Stimulated activated CD4-positive, alpha-beta T cell treated with anti-CD3 and anti-CD28 coated beads, TNF-alpha, amount 100 ng/mL, for 24 hours (primary cell): ENCODE results near the gene CDC42BPA.
"Not testable (repeated sequence)": the region's sequence is repeated elsewhere in the genome, so short reads cannot be mapped to it uniquely, and the experiment has no call there.

ENCODE experiments used
- DNase-seq, 3 experiments: peaks; one replicate each; pipeline ENCODE4 v3.0.0-alpha.2; 2020; ENCODE audit warnings: low read depth in 3 of 3

The CDC42BPA gene

DNA sequence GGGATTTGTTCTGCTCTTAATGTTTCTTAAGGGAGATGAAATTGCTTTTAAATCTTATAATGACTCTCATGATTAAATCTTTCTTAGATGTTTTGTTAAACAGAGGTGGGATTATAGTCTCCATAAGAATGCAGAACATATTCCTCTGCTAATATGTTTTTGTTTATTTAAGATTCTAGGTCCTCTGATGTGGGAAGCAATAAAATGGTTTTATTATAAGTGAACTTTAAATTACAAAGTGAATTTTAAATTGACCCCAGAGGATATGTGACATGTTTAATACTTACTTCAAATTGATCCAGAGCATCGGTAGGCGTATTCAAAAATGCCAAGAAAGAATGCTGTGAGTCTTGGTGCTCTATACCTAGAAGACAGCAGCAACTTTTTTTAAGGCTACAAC lies 248.8 kb downstream of the CDC42BPA start:
- DNase-seq = no peak

DNA sequence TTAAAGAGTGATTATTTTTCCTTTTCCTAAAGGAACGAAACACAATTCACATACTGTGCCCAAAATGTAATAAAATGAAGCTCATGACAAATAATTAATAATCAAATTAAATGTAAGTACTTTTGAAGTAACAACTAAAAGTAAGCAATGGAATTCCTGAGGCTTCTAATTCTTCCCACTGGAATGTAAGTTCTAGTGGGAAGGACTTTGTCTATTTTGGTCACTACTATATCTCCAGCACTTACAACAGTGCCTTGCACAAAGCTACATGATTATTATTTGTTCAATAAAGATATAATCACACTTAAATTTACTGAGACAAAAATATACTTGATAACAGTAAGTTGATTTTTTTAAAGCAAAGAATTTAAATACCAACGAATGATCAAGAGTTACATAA lies 249.4 kb downstream of the CDC42BPA start:
- no peak for DNase-seq

DNA sequence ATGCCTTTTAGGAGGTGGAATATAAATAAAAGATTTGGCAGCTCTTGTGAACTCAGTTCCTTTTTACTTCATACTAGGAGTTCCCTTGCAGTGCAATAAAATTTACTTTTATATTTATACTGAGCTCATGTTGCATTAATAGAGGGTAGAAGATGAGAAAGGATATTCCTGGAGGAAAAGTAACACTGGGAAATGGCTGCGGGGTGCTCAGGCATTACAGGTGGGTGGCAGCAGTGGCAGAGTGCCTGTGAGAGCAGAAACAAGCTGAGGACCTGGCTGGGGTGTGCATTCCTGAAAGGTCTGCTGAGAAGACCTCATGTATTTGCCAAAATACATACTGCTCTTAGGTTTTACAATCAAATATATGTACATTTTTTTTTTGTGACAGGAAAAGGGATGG lies 251.3 kb downstream of the CDC42BPA start:
- DNase-seq = no peak

DNA sequence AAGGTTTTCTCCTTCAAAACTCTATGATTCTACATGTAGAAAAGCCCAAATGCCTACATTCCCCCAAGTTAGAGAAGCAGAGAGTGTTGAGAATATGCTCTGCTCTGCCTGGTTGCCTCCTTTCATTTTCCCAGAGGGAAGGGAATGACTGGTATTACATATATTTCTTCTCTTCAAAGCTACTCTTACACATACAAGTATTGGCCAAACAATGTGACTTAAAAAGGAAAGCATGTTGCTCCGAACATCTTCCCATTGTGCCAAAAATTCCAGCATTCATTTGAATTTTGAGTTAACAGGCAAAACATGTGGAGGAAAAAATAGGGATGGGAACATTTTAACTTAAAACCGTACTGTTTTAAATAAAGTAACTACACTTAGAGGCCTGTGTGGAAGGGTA lies 253.0 kb downstream of the CDC42BPA start:
- DNase-seq = no peak

DNA sequence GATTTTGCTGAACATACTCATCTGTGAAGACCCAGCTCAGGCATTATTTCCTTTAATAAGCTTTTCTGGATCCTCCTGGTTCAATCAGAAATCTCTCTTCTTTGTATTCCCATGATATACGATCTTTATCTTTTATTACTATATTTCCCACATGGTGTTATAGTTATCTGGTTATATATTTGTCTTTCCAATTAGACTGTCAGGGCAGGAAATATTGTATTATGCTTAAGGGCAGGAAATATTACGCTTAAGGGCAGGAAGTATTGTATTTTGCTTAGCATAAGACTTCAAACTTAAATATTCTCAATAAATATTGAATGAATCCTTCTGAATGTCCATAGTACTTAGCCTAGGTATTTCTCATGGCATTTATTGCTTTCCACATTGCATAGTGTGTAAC lies 256.0 kb downstream of the CDC42BPA start:
- DNase-seq = no peak

DNA sequence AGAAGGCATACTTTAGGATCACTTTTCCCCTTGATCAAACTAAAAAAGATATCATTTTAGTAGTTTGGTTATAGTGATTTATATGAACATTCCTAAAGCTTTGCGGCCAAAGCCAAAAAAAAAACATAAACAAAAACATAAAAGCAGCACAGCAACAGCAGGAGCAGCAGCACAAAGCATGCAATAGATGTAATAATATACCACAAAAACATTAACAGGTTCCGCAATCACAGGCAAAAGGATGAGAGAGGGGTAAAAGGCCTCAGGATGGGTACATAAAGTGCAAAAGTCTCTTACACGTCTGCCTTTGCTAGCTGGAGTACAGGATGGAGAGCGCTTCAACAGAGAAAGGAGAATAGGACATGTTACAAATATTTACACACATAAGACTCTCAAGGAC lies 259.2 kb downstream of the CDC42BPA start:
- no peak for DNase-seq

DNA sequence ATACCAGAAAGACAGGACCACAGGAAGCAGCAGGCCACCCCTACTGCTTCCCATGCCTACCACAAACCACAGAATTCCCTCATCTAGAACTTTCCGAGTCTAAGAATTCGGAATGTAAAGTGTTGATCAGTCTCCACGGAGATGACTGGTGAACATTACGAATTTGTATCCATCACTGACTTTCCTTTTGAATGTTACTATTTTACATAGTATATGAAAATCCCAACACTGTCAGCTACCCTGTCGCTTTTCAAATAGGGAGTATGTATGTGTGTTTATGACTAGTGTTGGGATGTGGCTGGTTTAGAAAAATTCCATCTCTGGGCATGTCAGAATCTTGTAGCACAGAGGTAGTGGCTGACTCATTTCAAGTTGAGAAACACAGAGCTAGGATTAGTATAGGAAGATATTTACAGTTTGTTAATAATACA lies 260.0 kb downstream of the CDC42BPA start:
- no peak for DNase-seq

DNA sequence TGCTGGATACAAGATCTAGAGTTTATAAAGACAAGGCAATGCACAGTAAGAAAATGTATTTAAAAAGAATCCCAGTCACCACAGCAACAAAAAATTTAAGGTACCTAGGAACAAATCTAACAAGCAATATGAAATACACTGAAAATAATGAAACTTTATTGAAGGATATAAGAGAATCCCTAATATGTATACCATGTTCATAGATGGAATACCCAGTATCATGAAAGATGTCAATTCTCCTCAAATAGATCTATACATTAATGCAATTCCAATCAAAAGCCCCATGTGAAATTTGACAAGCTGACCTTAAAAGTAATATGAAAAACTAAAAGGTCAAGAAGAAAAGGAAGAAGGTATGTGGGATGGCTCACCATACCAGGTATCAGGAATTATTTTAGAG lies 269.0 kb downstream of the CDC42BPA start:
- DNase-seq = no peak

DNA sequence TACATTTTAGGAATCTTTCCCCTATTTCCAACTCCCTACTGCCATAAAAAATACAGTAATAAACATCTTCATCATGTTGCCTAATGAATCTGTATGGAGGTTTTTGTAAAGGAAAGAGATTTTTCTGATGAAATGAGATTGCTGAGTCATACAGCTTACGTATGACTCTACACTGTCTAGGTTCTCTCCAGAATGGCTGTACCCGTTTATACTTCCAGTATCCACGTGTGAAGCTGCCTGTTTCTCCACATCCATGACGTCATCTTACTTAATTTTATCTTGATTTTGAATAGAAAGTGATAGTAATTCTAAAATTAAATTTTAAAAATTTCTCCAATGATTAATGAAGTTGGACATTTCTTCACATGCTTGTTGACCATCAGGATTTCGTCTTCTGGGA lies 274.5 kb downstream of the CDC42BPA start:
- no peak for DNase-seq

DNA sequence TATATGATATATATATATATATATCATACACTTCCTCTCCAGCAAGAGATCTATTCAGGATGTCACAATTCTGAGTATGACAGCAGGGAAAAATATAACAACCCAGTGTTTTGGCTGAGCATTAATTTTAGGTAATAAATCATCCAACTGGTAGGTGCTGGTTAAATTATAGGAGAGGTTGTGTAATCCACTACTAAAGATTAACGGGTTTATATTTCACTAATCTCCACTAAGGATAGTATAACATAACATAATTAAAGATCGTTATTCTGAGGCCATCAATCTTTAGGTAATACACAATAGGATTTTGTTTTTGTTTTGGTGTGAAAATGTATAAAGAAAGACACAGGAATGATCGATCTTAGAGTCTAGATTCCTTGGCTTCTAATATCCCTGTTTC lies 276.0 kb downstream of the CDC42BPA start:
- DNase-seq = no peak

DNA sequence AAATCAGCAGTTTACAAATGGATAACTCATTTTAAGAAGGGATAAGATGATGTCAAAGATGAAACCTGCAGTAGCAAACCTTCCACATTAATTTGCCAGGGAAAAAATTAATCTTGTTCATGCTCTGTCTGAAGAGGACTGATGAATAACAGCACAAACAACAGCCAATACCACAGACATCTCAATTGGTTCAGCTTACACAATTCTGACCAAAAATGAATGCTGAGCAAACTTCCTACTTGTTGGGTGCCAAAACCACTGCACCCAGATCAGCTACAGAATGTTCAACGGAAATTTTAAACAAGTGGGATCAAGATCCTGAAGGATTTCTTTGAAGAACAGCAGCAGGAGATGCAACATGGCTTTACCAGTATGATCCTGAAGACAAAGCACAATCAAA lies 279.9 kb downstream of the CDC42BPA start:
- no peak for DNase-seq

DNA sequence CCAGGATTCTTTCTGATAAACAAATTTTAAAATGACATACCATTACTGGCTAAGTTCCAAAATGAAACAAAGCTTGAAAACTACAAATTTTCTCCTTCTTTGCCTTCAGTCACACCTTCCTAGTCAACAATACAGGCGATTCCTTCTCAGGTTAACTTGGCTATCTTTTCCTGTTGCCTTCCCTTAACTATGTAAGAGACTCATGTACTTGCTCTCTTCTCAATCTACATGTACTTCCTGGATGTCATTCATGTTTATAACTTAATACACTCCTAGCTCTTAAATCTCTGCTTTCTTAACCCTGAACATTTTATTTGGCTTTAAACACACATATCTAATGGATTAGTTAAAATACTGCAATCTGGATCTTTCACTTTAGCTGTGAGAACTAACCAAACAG lies 281.2 kb downstream of the CDC42BPA start:
- DNase-seq = no peak

DNA sequence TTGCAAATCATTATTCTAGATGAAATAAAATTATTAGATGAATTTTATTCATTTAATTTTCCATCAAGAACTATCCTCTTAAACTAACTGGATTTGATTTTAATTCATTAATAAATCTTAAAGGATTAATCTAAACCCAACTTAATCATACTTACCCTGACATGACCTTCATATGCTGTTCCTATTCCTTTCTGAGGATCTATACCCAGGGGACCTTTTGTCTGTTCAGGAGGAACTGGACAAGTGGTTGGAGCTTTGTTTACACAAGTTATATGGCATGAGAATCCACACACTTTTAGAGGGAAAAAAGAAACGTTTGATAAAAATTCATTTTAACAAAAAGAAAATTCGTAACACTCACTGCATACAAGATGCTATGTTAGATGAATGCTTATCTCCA lies 283.0 kb downstream of the CDC42BPA start:
- no peak for DNase-seq

DNA sequence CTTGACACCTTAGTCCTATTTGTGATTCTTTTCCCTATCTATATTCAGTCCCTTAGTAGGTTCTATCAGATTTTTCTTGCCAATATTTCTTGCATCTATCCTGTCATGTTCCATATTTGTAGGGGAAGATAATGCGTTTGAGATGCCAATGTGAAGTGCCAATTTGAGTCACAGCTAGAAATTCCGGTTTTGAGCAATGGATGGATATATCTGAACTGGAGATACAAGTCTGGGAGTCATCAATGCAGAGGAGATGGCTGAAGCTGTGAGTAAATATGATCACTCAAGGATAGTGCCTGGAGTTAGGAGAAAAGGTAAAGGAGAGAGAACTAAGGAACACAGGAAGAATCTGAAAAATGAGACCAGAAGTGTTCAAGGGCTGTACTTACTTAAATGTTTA lies 284.4 kb downstream of the CDC42BPA start:
- DNase-seq = no peak

DNA sequence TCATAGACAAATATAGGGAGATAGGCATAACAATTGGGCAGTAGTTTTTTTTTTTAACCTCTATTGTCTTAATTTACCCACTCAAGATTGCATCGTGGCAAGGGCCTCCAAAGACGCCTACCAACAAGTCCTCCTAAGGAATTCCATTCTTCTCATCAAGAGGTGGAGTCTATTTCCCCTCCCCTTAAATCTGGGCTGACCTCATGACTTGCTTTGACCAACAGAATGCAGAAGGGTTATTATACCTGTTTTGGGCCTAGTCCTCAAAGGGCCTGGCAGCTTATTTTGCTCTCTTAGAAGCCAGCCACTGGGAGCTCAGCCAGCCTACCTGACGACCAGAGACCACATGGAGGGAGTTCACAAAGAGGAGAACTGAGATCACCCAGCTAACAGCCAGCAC lies 285.9 kb downstream of the CDC42BPA start:
- DNase-seq = no peak

DNA sequence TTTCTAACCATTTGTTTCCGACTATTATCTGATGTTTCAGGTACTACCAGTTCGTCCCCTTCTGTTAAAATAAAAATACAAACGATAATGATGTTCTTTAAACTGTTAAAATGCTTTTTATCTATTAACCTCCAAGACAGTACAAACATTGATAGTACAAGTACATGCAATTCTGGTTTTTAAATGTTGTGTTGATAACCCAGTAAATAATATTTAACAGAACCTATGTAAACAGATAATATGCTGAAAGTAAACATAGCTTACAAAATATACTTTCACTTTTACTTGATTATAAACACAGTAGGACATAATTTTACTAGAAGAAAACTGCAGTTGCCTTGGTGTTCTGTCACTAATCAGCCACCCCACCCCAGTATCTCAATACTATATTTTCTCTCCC lies 301.3 kb downstream of the CDC42BPA start:
- DNase-seq = no peak

DNA sequence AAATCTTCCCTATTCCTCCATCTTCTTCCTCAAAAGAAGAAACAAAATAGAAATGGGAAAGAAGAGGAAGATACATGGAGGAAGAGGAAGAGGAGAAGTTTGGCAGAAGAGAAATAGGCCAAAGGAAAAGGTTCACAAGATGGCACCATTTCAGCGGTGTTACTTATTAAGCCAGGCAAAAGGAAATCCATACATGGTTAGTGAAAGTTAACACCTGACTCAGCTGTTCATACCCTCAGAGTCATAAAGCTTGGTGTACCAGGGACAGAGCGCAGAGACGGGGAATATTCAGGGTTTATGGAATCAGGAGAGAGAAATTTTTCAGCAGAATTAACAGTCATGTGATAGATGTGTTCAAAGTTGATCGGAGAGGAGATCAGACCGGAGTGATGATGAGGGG lies 307.6 kb downstream of the CDC42BPA start:
- DNase-seq = no peak

DNA sequence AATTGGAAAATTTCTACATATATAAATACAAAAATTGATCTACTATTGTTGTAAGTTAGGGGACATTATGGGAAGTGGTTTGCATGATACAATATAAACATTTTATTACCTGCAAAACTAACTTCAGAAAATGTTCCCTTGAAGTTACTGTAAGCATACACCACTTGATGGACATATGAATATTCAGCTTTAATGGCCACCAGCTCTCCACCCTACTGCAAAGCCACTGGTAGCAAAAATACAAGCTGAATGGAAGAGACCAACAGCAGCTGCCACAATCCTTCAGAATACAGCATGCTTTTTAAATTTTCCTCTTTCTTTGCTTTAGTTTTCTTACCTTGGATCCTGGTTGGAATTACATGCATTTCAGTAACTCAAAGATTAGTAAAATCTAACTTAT lies 308.4 kb downstream of the CDC42BPA start:
- DNase-seq = no peak

DNA sequence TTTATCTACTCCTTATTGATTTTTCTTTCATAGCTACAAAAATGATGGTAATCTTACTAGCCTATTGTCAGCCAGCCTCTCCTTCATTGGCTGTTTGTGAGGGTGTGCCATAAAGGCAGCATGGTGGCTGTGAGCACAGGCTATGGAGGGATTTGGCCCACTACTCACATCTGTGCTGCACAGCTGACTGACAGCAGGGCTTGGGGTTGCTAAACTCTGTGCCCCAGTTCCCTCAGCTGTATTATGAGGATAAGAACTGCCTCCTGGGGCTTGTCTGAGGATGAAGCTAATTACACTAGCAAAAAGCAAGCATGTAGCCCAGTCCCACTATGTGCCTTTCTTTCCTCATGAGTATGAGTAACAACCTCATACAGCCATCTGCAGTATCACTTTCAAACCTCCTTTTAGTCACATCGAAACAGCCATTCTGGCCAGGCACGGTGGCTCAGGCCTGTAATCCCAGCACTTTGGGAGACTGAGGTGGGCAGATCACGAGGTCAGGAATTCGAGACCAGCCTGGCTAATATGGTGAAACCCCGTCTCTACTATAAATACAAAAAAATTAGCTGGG lies 312.0 kb downstream of the CDC42BPA start:
- DNase-seq = no peak

DNA sequence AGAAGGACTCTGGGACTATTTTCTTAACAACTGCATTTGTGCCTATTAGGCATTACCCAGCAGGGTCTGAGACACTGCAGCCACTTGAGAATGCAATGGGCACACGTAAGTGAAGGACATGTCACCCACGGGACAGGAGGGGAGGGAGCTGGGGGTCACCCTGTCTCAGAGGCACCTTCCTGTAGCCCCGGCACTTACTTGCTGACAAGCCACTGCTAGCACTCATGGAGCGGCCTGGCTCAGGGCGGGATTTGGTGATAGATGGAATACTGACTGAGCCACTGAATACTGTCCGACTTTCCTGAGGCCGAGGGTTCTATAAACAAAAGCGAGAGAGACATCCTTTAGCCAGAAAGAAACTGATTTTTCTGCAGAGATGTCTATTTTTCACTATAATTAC lies 313.5 kb downstream of the CDC42BPA start:
- no peak for DNase-seq

DNA sequence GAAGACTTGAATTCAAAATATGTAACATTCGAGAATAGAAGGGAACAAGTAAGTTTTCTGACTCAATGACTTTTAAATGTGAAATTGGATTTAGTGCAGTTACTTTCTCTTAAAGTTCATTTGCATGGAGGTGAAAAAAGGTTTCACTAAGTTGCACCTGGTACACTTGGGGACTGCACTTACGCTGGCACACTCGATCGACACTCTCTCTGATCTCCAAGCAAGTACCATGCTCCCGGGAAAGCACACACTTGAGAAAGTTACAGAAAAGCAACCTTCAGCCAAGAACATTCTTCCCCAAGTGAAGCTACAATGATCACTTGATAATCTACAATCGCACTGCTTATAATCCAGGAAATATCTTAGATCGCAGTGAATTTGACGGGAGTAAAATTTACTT lies 315.1 kb downstream of the CDC42BPA start:
- no peak for DNase-seq

DNA sequence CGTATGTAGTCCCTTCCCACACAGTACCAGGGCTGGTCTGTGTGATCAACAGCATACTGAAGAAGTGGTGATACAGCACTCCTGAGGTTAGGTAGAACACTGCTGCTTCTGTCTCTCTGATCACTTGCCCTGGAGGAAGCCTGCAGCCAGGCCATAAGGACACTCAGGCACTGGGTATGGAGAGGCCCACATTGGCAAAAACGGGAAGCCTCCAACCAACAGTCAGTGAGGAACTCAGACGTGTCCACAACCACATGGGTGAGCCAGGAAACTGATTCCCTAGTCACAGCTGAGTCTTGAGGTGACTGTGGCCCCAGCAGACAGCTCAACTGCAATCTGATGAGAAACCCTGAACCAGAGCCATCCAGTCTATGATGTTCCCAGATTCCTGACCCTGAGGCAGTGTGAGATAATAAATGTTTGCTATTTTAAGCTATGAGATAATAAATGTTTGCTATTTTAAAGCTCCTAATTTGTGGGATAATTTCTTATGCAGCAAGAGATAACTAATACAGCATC lies 315.7 kb downstream of the CDC42BPA start:
- DNase-seq = no peak

DNA sequence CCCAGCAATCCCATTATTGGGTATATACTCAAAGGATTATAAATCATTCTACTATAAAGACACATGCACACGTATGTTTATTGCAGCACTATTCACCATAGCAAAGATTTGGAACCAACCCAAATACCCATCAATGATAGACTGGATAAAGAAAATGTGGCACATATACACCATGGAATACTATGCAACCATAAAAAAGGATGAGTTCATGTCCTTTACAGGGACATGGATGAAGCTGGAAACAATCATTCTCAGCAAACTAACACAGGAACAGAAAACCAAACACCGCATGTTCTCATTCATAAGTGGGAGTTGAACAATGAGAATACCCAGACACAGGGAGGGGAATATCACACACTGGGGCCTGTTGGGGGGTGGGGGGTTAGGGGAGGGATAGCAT lies 318.7 kb downstream of the CDC42BPA start:
- not testable (repeated sequence) for DNase-seq
